ENCODE data around the gene PILRA. TPM values are rescaled to one million over a fixed set of nuclear protein-coding genes. Genes with fewer than 3 reads are reported as not detected.

PILRA gene
- total and polyA plus RNA-seq, 10 of the 15 experiments (the other 5 are each of a cell fraction or from before 2014, with no cell fraction given): 6.6 to 43.3 (median 11.5) TPM

DNA sequence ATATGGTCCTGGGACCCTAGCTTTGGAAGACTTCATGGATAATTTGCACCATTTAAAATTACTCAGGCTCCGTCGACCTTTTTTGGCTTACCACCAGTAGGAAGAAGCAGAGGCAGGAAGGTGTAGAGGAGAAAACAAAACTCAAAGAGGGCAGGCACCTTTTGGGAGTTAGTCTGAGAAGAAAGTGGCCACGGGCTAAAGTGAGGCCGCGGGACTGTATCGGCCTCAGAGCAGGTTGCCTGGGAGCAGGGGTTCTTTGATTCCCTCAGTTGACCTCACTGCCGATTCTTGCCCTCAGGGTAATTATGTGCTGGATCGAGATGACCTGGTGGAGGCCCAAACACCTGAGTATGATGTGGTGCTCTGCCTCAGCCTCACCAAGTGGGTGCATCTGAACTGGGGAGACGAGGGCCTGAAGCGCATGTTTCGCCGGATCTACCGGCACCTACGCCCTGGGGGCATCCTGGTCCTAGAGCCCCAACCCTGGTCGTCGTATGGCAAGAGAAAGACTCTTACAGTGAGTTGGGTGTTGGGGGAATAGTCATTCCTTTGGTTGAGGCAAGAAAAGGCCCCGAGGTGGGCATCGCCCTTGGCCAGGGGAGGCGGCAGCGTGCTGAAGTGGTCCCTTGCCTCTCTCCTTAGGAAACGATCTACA, 59.5 kb downstream of the PILRA start:
- RAD21 ChIA-PET (ENCODE audit: unreplicated experiment): interaction anchor here (1.3 to 2.0 kb wide), 2 partner anchors 58 to 66 kb away, joined by 3 to 4 read pairs; no protein-coding TSS in a partner anchor
- Histone ChIP-seq H3K27ac (ENCODE audit: control insufficient read depth, insufficient read depth) (peak overlapping the region; percentile 30; the same call in 1 of the 2 replicates), H3K36me3 (ENCODE audit: control insufficient read depth in 2 of 2, insufficient read depth in 2 of 2, low read length in 1 of 2) (peaks cover 5 to 16% of the 10 kb centered on the region in 2 experiments; a peak in 3 of 4 replicates), H3K4me2 (ENCODE audit: control insufficient read depth, insufficient read depth) (peak overlapping the region; percentile 97), H3K9me3 (replicated peaks; ENCODE audit: control insufficient read depth, insufficient read depth, low read length) (no peaks in the 10 kb centered on the region), H3K79me2 (ENCODE audit: control insufficient read depth, insufficient read depth, low read length) (peaks cover 56% of the 10 kb centered on the region), H3K4me1 (ENCODE audit: control insufficient read depth, insufficient read depth, low read length) (peaks cover 27% of the 10 kb centered on the region), H3K27me3 (replicated peaks in 1 of 2; ENCODE audit: control insufficient read depth in 2 of 2, insufficient read depth in 2 of 2, low read length in 1 of 2) (no peaks in the 10 kb centered on the region), H3K4me3 (peak overlapping the region; percentile 74), H4K20me1 (ENCODE audit: control insufficient read depth, insufficient read depth) (no peaks in the 10 kb centered on the region), H3K9ac (ENCODE audit: control insufficient read depth, insufficient read depth, low read length) (no peak overlapping the region), H2AFZ (ENCODE audit: control insufficient read depth, low read depth, low read length) (no peak overlapping the region)
- WGBS (ENCODE audit: insufficient coverage, insufficient replicate concordance, low lambda C conversion rate, missing lambda C conversion rate): 88% methylated on average over 21 of the region's 21 CpGs
- SMC1A ChIA-PET (ENCODE audit: uncharacterized antibody, unreplicated experiment): no interaction called here
- no peak for DNase-seq (ENCODE audit: low read depth, low spot score)
- POLR2A ChIA-PET: interaction anchor here (0.5 to 1.0 kb wide), 4 partner anchors 25 to 55 kb away, joined by 3 to 5 read pairs (median 4); partner anchors contain the start of gene SPACDR
- intact Hi-C loops (cut with micrococcal nuclease; ENCODE audit: unreplicated experiment) (no loop called here), in situ Hi-C loops (cut with MboI) (no loop called here)
- no peak for ATAC-seq
- no peak for FAIRE-seq
- CTCF ChIA-PET: interaction anchor here (1.9 kb wide), 1 partner anchor 58 kb away, joined by 4 read pairs; no protein-coding TSS in a partner anchor
- BruUV-seq (replicated peaks): no TSS peak
- no peak for TF ChIP-seq RBBP5 (conservative IDR thresholded peaks at IDR 0.05)
- 0 out of 2 replicates have a peak, but pooled peaks have one; percentile 33 for TF ChIP-seq POLR2A (IDR thresholded peaks at IDR 0.05; ENCODE audit: low read depth, low read length)

DNA sequence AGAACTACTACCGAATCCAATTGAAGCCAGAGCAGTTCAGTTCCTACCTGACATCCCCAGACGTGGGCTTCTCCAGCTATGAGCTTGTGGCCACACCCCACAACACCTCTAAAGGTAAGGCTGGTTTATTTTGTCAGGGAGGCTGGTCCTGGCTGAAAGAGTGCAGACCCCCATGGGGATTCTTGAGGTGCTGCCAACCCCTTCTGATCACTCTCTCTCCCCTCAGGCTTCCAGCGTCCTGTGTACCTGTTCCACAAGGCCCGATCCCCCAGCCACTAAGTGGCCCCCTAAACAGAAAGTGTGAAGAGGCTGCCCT, 59.9 kb downstream of the PILRA start:
- H3K36me3 ChIP-seq (ENCODE audit: control insufficient read depth in 2 of 2, insufficient read depth in 2 of 2, low read length in 1 of 2): peaks cover 5 to 16% of the 10 kb centered on the region in 2 experiments; a peak in 3 of 4 replicates
- FAIRE-seq (no peak), DNase-seq (ENCODE audit: low read depth, low spot score) (no peak), ATAC-seq (no peak)
- no peaks in the 10 kb centered on the region for H3K9me3 ChIP-seq (replicated peaks; ENCODE audit: control insufficient read depth, insufficient read depth, low read length)
- CTCF ChIA-PET: interaction anchor here (1.9 kb wide), 1 partner anchor 58 kb away, joined by 4 read pairs; no protein-coding TSS in a partner anchor
- SMC1A ChIA-PET (ENCODE audit: uncharacterized antibody, unreplicated experiment): no interaction called here
- POLR2A ChIA-PET: interaction anchor here (0.9 to 1.0 kb wide), 2 partner anchors 26 to 31 kb away, joined by 3 to 5 read pairs; partner anchors contain the start of gene SPACDR
- whole genome bisulfite sequencing (ENCODE audit: insufficient coverage, insufficient replicate concordance, low lambda C conversion rate, missing lambda C conversion rate): 36% methylated on average over 4 of the region's 4 CpGs
- H3K9ac ChIP-seq (ENCODE audit: control insufficient read depth, insufficient read depth, low read length): no peak overlapping the region
- peak overlapping the region; percentile 0; the same call in 1 of the 2 replicates for H3K4me2 ChIP-seq (ENCODE audit: control insufficient read depth, insufficient read depth)
- H3K27me3 ChIP-seq (replicated peaks in 1 of 2; ENCODE audit: control insufficient read depth in 2 of 2, insufficient read depth in 2 of 2, low read length in 1 of 2): no peaks in the 10 kb centered on the region
- no peak overlapping the region for H3K4me3 ChIP-seq
- H2AFZ ChIP-seq (ENCODE audit: control insufficient read depth, low read depth, low read length): no peak overlapping the region
- BruUV-seq (replicated peaks): no TSS peak
- RAD21 ChIA-PET (ENCODE audit: unreplicated experiment): interaction anchor here (1.3 to 2.0 kb wide), 2 partner anchors 58 to 67 kb away, joined by 3 to 4 read pairs; no protein-coding TSS in a partner anchor
- intact Hi-C loops (cut with micrococcal nuclease; ENCODE audit: unreplicated experiment): no loop called here
- no peaks in the 10 kb centered on the region for H4K20me1 ChIP-seq (ENCODE audit: control insufficient read depth, insufficient read depth)
- H3K27ac ChIP-seq (ENCODE audit: control insufficient read depth, insufficient read depth): no peak overlapping the region
- in situ Hi-C loops (cut with MboI): no loop called here
- H3K79me2 ChIP-seq (ENCODE audit: control insufficient read depth, insufficient read depth, low read length): peaks cover 56% of the 10 kb centered on the region
- peaks cover 24% of the 10 kb centered on the region for H3K4me1 ChIP-seq (ENCODE audit: control insufficient read depth, insufficient read depth, low read length)
- TF ChIP-seq POLR2AphosphoS5 (IDR thresholded peaks at IDR 0.05; ENCODE audit: low read length) (no peak), BCL11A (IDR thresholded peaks at IDR 0.05; ENCODE audit: low read depth, low read length) (no peak), KDM1A (IDR thresholded peaks at IDR 0.05; ENCODE audit: borderline replicate concordance) (no peak), TAF1 (IDR thresholded peaks at IDR 0.05; ENCODE audit: borderline replicate concordance, low read depth, low read length) (no peak), CHD1 (IDR thresholded peaks at IDR 0.05; ENCODE audit: low read depth, low read length) (no peak), YY1 (IDR thresholded peaks at IDR 0.05; ENCODE audit: low read depth, low read length) (no peak), NR2F1 (conservative IDR thresholded peaks at IDR 0.05) (no peak), HDGF (IDR thresholded peaks at IDR 0.05) (no peak), NR2C1 (IDR thresholded peaks at IDR 0.05) (no peak)
- TF ChIP-seq, protein P1, sequence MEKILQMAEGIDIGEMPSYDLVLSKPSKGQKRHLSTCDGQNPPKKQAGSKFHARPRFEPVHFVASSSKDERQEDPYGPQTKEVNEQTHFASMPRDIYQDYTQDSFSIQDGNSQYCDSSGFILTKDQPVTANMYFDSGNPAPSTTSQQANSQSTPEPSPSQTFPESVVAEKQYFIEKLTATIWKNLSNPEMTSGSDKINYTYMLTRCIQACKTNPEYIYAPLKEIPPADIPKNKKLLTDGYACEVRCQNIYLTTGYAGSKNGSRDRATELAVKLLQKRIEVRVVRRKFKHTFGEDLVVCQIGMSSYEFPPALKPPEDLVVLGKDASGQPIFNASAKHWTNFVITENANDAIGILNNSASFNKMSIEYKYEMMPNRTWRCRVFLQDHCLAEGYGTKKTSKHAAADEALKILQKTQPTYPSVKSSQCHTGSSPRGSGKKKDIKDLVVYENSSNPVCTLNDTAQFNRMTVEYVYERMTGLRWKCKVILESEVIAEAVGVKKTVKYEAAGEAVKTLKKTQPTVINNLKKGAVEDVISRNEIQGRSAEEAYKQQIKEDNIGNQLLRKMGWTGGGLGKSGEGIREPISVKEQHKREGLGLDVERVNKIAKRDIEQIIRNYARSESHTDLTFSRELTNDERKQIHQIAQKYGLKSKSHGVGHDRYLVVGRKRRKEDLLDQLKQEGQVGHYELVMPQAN (conservative IDR thresholded peaks at IDR 0.05): no peak
- TF ChIP-seq, protein P2, sequence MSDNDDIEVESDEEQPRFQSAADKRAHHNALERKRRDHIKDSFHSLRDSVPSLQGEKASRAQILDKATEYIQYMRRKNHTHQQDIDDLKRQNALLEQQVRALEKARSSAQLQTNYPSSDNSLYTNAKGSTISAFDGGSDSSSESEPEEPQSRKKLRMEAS (IDR thresholded peaks at IDR 0.05; ENCODE audit: low read depth, low read length): no peak
